IPS-NIHi11 (cell line): ENCODE results near the gene PLB1.

Source experiments
- DNase-seq: peaks from one replicate; pipeline ENCODE4 v3.0.0; 2012; ENCODE audit warnings: mixed read lengths, low spot score

PLB1 gene

GRCh38 chr2:28591711-28592335 lies 96.0 kb downstream of the PLB1 start:
- no peak for DNase-seq

DNA sequence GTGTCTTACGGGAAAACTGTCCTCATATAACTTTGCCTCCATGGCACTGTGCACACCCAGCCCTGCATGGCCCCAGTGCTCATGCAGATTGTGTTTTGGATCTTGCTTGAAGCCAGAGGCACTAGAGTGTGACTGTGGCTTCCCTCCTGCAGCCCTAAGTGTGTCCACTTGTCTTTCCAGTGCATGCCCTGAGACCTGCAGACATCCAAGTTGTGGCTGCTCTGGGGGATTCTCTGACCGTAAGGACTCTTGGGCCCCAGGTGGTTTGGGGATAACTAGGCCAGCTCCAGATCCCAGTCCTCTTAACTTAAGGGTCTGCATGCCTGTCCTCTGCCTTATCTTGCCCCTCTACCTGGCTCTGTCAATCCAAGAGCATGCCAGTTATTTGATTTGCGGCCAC lies 96.6 kb downstream of the PLB1 start:
- no peak for DNase-seq

GRCh38 chr2:28593160-28593755 lies 97.4 kb downstream of the PLB1 start:
- no peak for DNase-seq

GRCh38 chr2:28594000-28594331 lies 98.1 kb downstream of the PLB1 start:
- no peak for DNase-seq

DNA sequence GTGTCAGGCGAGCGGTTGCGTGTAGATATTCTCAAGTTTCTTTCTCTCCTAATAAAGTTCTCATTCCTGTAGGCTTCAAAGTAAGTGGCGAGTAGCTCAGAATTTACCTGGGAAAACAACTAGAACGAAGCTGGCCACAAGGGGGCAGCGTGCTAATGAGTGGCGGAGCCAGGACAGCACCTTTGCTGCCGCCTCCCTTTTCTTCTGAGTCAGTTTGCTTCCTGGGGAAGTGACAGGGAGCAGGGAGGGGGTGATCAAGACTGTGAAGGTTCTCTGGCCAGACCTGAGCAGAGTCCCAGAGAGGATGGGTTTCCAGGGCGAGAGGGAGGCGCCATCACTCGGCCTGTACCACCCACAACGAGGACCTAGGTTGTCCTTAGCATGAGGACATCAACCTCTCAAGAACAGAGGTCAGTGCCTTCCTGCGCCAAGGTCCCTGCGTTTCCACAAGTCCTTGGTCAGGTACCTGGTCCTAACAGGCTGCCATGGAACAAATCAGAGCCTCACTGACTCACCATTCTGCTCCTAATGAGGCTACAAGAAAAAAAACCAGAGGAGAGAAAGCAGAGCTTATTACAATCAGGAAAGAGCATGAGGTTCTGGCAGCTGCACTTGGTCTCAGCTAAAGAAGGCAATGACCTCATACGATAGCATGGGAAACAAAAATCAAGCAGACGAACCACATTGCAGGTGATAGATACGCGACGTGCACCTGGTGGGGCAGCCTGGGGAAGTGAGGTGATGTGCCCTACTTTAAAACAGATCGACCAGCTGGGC lies 98.7 kb downstream of the PLB1 start:
- peak; percentile 89 for DNase-seq

DNA sequence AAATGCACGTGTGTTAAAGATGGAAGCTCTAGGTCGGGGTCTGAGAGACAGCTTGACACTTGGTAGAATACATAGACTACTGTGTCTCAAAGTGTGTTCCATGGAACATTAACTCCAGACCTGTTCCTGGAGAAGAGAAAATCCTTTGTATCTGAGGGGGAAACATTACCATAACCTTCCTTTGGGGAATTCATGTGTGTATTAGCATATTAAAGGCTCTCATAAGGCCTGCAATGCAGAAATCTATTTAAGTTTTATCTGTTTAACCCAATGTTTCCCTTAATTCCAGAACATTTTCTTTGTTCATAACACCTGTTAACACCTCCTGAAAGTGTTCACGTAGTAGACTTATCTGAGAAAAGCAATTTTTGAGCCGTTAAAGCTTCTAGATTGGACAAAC lies 99.5 kb downstream of the PLB1 start:
- no peak for DNase-seq

GRCh38 chr2:28598484-28598883 lies 102.6 kb downstream of the PLB1 start:
- no peak for DNase-seq

DNA sequence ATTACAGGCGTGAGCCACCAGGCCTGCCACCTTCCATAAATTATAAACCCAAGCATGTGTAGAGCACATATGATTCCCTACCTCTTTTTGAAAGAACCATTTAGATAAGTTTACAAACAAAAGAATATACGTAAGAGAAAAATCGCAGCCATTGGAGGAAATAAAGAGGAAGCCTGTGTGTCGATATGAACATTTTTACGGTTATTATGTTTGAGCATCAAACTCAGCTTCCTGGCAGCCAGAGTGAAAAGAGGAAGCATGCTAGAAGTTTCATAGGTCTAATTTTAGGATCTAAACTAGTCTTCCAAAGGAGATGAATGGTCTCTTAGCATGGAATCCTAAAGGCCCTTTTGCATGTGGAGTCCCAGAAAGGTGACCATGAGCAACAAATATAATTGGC lies 104.3 kb downstream of the PLB1 start:
- DNase-seq, result no peak

DNA sequence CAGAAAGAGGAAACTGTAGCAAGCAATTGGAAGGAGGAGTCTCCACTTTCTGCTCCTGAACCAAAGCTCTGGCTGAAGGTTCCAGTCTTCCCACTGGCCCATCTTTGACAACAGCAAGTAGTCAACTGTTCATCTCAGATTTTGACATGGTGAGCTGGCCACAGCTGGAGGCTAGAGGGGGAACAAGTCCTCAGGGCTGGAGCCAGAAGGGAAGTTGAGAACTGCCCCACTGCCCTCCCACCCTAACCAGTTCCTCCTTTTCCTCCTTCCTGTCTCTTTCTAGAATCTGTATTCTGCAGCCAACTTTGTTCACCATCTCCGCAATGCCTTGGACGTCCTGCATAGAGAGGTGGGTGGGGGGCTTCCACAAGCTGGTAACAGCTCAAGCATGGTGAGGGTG lies 105.8 kb downstream of the PLB1 start:
- no peak for DNase-seq

GRCh38 chr2:28602136-28602660 lies 106.3 kb downstream of the PLB1 start:
- no peak for DNase-seq

DNA sequence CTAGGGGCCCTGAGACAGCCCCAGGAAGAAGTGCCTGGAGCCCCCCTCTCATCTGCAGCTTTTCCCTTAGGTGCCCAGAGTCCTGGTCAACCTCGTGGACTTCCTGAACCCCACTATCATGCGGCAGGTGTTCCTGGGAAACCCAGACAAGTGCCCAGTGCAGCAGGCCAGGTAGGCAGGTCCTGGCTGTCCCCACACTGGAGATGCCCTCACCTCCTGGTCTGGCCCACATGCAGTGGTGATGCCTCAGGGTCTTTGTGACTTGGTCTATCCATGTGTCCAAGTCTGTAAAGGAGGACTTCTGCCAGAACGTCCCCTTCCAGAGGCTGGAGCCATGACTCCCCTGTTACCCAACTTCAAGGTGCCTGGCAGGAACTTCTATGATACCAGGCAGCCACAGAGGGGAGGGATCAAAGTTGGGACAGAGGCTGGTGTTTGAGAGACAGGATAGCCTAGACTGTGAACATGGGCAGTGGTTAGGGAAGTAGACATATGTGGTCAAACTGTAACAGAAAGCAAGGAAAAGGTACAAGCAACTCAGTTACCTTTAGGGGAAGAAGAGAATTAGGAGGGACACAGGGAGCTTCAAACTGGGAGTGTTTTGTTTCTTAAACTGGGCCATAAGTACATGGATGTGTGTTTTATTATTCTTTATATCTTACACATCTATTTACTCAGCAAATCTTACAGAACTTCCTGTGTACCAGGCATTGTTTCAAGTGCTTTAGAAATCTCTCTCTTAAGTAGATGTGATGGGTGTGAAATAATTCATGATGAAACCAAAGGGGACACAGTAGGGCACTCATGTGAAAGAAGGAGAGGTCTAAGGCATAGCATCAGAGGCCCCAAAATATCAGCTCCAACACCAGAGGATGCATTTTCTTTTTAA lies 107.1 kb downstream of the PLB1 start:
- DNase-seq, result no peak

DNA sequence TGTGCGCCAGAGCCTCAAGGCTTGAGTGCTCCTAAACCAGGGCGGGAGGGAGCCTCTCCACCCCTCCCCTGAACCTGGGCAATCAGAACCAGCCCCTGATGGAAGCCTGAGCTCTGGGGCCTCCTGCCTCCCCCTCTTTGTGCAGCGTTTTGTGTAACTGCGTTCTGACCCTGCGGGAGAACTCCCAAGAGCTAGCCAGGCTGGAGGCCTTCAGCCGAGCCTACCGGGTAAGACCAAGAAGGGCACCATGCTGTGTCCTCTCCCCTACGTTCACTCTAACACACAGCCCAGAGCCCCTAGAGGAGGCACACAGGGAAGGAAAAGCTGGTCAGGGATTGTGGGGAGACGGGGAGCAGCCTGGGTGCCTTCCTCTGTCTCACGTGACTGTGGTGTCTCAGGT lies 108.0 kb downstream of the PLB1 start:
- no peak for DNase-seq

DNA sequence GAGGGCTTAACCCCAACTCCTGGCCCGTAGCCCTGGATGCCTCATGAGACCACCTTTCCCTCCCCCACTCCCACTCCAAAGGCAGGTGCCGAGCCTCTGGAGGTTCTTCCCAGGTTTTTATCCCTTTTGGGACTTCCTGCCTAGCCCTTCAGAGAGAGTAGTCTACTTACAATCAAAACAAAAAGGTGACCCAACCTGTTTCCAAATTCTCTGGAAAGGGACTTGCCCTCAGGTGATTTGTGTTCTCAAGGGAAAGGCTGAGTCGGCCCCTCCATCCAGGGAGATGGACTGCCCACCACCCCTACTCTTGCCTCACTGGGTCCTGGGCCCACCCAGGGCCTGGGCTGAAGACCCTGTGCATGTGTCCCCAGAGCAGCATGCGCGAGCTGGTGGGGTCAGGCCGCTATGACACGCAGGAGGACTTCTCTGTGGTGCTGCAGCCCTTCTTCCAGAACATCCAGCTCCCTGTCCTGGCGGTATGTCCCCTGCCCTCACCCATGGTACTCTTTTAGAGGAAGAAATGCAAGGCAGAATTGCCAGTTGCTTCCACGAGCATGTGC lies 108.5 kb downstream of the PLB1 start:
- no peak for DNase-seq

DNA sequence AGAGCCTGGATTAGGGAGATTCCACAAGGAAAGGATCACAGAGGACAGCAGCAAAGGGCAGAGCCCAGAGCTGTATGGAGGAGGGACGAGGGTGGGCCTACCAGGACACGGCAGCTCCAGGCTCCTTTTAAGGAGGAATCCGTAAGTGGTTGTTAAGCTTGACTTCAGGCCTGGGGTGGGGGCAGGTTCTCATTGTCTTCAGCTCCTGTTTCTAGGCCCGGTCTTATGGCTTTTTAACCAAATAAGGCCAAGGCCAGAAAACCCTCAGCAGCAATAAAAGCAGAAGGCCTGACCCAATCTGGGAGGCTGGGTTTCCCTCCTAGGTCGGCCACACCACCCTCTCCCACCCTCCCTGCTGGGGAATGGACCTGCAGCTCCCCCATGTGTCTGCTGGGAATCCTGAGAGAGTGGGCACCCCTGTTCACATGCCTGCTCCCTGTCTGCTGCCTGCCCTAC lies 111.2 kb downstream of the PLB1 start:
- DNase-seq, result peak; percentile 55

- peak; percentile 37 for DNase-seq
Observed at GRCh38 chr2:28607730-28608499, 112.1 kb downstream of the PLB1 start.

GRCh38 chr2:28608500-28609424 lies 112.9 kb downstream of the PLB1 start:
- DNase-seq, result no peak

DNA sequence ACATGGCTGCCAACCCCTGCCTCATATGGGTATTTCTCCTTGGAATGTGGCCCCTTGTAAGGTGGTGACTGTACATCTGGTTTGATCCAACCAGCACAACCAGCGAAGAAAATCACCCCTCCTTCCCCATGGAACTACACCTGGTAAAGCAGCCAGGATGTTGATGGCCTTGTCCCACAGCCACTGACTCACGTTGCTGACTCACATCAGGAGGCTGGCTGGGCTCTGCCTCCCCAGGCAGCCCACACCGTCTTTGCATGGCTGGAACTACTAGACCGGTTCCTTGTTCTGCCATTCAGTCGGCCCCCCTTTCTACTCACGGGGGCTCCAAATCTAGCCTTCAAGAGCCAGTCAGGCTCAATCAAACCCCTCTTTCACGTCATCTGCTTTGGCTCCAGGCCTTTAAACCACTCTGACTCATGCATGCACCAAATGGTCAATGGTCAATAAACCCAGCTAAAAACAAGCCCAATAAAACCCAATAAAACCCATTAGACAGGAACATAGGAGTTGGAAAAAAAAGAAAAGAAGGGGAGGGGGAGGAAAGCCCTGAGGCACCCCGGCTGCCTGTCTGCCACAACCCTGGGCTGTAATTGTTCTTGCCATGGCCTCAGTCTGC lies 114.8 kb downstream of the PLB1 start:
- peak; percentile 54 for DNase-seq

DNA sequence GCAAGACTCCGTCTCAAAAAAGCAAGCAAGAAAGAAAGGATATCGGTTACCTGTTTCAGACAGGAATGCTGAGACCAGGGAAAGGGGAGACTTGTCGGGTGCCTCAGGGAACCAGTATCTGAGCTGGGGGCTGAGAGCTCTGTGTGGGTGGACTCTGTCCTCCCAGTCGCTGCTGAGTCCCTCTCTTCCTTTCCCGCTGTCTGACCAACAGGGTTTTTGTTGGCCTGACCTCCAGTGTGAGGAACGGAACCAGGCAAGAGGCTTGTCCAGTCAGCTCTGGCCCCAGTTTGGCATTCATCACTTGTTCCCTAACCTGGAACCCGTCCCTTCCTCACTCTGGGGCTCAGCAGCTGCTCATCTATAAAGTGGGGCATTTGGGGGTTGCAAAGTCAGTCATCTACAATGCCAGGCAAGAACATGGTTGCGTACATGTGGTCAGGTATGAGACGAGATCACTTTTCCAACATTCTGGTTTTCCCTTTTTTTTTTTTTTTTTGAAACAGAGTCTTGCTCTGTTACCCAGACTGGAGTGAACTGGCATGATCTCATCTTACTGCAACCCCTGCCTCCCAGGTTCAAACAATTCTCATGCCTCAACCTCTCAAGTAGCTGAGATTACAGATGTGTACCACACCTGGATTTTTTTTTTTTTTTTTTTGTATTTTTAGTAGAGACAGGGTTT lies 116.4 kb downstream of the PLB1 start:
- no peak for DNase-seq

DNA sequence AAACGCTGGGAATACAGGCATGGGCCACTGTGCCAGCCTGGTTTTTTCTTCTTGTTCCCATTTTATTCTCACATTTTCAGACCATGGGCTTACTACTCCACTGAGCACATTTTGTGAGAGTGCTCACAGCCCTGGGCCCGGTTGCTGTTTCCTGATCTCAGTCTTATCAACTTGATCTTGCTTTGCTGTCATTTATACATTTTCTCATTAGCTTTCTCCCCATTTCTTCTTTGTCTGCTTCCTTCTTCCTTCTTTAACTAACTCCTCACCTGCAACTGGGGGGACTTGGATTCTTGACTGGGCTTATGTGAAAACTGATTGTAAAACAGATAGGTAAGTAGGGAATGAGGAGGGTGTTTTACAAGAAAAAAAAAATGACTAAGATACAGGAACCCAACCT lies 117.3 kb downstream of the PLB1 start:
- DNase-seq, result no peak
